Neural progenitor cell (in vitro differentiated cells): ENCODE measurements around the gene LRP6. TPM values are rescaled to one million over a fixed set of nuclear protein-coding genes. Genes with fewer than 3 reads are reported as not detected.
A peak's percentile ranks its signal among the peaks of the same experiment; 100 is the strongest.

Experiments used
- DNase-seq: peaks from one replicate; pipeline ENCODE4 v3.0.0-alpha.2; 2016; ENCODE audit warnings: low spot score
- H2AFZ ChIP-seq: fragments of 200-600 bp; sonication (generic); replicated peaks from 2 replicates; pipeline ENCODE4 v1.6.1; 2016; ENCODE audit warnings: antibody characterized with exemption
- H3F3A ChIP-seq: fragments of 200-600 bp; sonication (generic); 2 replicates; pipeline ENCODE4 v1.6.1; 2016; ENCODE audit warnings: antibody characterized with exemption, low read depth
- H3K27ac ChIP-seq: fragments of 200-600 bp; sonication (generic); 2 replicates; pipeline ENCODE4 v1.5.1; 2016; ENCODE audit warnings: mild to moderate bottlenecking
- H3K27me3 ChIP-seq: fragments of 200-600 bp; sonication (generic); 2 replicates; pipeline ENCODE4 v1.6.1; 2016; ENCODE audit warnings: mild to moderate bottlenecking, moderate library complexity
- H3K36me3 ChIP-seq: fragments of 200-600 bp; sonication (generic); 2 replicates; pipeline ENCODE4 v1.5.1; 2016
- H3K4me1 ChIP-seq: fragments of 200-600 bp; sonication (generic); 2 replicates; pipeline ENCODE4 v1.6.1; 2016; ENCODE audit warnings: mixed run types
- H3K4me2 ChIP-seq: fragments of 200-600 bp; sonication (generic); 2 replicates; pipeline ENCODE4 v1.6.1; 2016
- H3K4me3 ChIP-seq: fragments of 200-600 bp; sonication (generic); 2 replicates; pipeline ENCODE4 v1.5.1; 2016
- H3K79me2 ChIP-seq: fragments of 200-600 bp; sonication (generic); 2 replicates; pipeline ENCODE4 v1.6.1; 2016; ENCODE audit warnings: low read depth
- H3K9ac ChIP-seq: fragments of 200-600 bp; sonication (generic); 2 replicates; pipeline ENCODE4 v1.6.1; 2016
- H3K9me3 ChIP-seq: fragments of 200-600 bp; sonication (generic); 2 replicates; pipeline ENCODE4 v1.5.1; 2016; ENCODE audit warnings: low read depth
- H4K20me1 ChIP-seq: fragments of 200-600 bp; sonication (generic); 2 replicates; pipeline ENCODE4 v1.6.1; 2016; ENCODE audit warnings: low read depth
- H3K27ac Mint-ChIP-seq: 3 replicates; pipeline ENCODE4 v1.8.0; 2021; ENCODE audit warnings: mixed read lengths
- H3K27me3 Mint-ChIP-seq: 2 replicates; pipeline ENCODE4 v1.8.0; 2022; ENCODE audit warnings: low read depth, mild to moderate bottlenecking, inconsistent platforms, moderate library complexity, mixed read lengths; ENCODE audit not compliant: insufficient read depth
- H3K36me3 Mint-ChIP-seq: 3 replicates; pipeline ENCODE4 v1.8.0; 2021; ENCODE audit warnings: mixed read lengths
- H3K4me1 Mint-ChIP-seq: 3 replicates; pipeline ENCODE4 v1.8.0; 2021; ENCODE audit warnings: mixed read lengths
- H3K4me3 Mint-ChIP-seq: 3 replicates; pipeline ENCODE4 v1.8.0; 2021; ENCODE audit warnings: mild to moderate bottlenecking, moderate library complexity, mixed read lengths
- H3K9me3 Mint-ChIP-seq: 3 replicates; pipeline ENCODE4 v1.8.0; 2020; ENCODE audit warnings: mixed read lengths
- EZH2 ChIP-seq: fragments of 200-600 bp; sonication (generic); IDR thresholded peaks from 2 replicates; pipeline ENCODE4 v1.6.1; 2017; ENCODE audit warnings: antibody characterized with exemption, mild to moderate bottlenecking, moderate library complexity
- EZH2phosphoT487 ChIP-seq: fragments of 200-600 bp; sonication (generic); IDR thresholded peaks from 2 replicates; pipeline ENCODE4 v1.6.1; 2017; ENCODE audit warnings: antibody characterized with exemption
- total RNA-seq: library from RNA; depleted of rRNA; stranded (reverse); fragments of >200 nt; gene quantifications from 2 replicates; pipeline ENCODE4 v1.2.3, GENCODE V29; 2015; ENCODE audit warnings: low replicate concordance
- TF ChIP-seq, protein P1 (sequence below): fragments of 200-600 bp; sonication (generic); IDR thresholded peaks from 2 replicates; pipeline ENCODE4 v1.5.1; 2017; ENCODE audit warnings: antibody characterized with exemption, mild to moderate bottlenecking

The LRP6 gene
- total RNA-seq, 1 donor from 2014 or later: 68.0 TPM

DNA sequence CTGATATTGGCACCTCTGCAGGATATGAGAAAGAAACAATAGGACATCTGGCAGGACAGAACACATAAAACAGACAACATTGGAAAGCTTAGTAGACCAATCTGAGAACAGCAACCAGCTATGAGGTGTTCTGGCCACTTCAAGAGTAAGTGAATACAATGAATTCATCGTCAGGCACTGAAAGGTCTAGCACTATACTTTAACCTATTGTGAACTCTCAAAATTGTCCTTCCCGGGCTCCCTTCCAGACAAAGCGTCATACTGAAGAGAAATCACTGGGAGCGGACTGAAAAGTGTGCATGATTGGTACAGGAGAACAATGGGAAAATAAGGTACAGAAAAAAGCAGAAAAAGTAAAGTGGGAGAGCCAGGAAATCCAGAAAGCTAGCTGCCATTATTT lies 75.8 kb downstream of the LRP6 start:
- TF ChIP-seq, protein P1, sequence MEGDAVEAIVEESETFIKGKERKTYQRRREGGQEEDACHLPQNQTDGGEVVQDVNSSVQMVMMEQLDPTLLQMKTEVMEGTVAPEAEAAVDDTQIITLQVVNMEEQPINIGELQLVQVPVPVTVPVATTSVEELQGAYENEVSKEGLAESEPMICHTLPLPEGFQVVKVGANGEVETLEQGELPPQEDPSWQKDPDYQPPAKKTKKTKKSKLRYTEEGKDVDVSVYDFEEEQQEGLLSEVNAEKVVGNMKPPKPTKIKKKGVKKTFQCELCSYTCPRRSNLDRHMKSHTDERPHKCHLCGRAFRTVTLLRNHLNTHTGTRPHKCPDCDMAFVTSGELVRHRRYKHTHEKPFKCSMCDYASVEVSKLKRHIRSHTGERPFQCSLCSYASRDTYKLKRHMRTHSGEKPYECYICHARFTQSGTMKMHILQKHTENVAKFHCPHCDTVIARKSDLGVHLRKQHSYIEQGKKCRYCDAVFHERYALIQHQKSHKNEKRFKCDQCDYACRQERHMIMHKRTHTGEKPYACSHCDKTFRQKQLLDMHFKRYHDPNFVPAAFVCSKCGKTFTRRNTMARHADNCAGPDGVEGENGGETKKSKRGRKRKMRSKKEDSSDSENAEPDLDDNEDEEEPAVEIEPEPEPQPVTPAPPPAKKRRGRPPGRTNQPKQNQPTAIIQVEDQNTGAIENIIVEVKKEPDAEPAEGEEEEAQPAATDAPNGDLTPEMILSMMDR: no peak
- TF ChIP-seq EZH2: no peak
- no peak for TF ChIP-seq EZH2phosphoT487
- Mint-ChIP-seq H3K4me3 (no peak overlapping the region), H3K36me3 (peaks cover 38% of the 10 kb centered on the region), H3K9me3 (peaks cover 15% of the 10 kb centered on the region), H3K27me3 (peaks cover 2% of the 10 kb centered on the region), H3K4me1 (peaks cover 11% of the 10 kb centered on the region), H3K27ac (no peak overlapping the region)
- H3K36me3 ChIP-seq: no peaks in the 10 kb centered on the region
- no peak overlapping the region for H2AFZ ChIP-seq
- no peak for DNase-seq
- H3K4me1 ChIP-seq: no peaks in the 10 kb centered on the region
- no peaks in the 10 kb centered on the region for H3K27me3 ChIP-seq
- no peak overlapping the region for H3K4me3 ChIP-seq
- no peak overlapping the region for H3K4me2 ChIP-seq
- H3K79me2 ChIP-seq: peaks cover 86% of the 10 kb centered on the region
- H3K27ac ChIP-seq: peak overlapping the region; percentile 1
- no peaks in the 10 kb centered on the region for H3K9me3 ChIP-seq
- H4K20me1 ChIP-seq: peaks cover 63% of the 10 kb centered on the region
- no peak overlapping the region for H3K9ac ChIP-seq
- H3F3A ChIP-seq: no peaks in the 10 kb centered on the region

DNA sequence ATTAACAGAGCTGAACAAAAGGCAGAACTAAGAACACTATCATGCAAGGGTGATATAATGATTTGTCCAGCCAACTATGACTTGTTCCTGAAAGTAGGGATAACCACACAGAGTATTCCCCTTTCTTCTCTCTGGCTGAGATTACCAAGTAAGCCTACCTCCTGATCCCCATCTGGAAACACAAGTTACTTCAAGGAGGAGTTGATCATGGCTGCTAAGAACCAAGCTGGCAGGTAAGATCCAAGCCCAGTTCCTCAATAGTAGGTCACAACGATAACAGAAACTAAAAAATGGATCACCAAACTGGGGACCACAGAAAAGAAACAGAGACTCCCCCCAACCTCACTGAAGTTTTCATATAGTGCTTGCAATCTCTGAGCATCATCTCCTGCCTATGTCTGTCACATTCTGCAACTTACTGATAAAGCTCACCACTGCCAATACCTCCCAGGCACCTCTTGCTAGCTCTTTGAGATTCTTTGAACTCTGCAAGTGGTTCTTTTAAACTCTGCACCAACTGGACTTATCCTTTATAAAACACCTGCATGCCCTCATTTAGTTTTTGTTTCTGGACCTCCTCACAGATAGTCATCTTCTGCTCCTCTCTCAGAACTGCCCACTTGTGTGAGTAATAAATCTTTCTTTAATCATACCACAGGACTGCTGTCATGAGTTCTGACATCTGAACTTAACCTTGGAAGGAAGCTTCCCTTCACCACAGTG lies 76.6 kb downstream of the LRP6 start:
- Histone ChIP-seq H3K36me3 (no peaks in the 10 kb centered on the region), H3K27me3 (no peaks in the 10 kb centered on the region), H3F3A (no peaks in the 10 kb centered on the region), H3K79me2 (peaks cover 93% of the 10 kb centered on the region), H3K27ac (no peak overlapping the region), H3K4me3 (no peak overlapping the region), H4K20me1 (peaks cover 70% of the 10 kb centered on the region), H3K9ac (no peak overlapping the region), H2AFZ (no peak overlapping the region), H3K9me3 (no peaks in the 10 kb centered on the region), H3K4me1 (no peaks in the 10 kb centered on the region), H3K4me2 (no peak overlapping the region)
- no peak overlapping the region for H3K4me3 Mint-ChIP-seq
- no peak for DNase-seq
- no peak overlapping the region for H3K27ac Mint-ChIP-seq
- TF ChIP-seq, protein P1: no peak
- TF ChIP-seq EZH2phosphoT487 (no peak), EZH2 (no peak)
- peaks cover 11% of the 10 kb centered on the region for H3K4me1 Mint-ChIP-seq
- peaks cover 9% of the 10 kb centered on the region for H3K9me3 Mint-ChIP-seq
- peaks cover 34% of the 10 kb centered on the region for H3K36me3 Mint-ChIP-seq
- no peaks in the 10 kb centered on the region for H3K27me3 Mint-ChIP-seq

DNA sequence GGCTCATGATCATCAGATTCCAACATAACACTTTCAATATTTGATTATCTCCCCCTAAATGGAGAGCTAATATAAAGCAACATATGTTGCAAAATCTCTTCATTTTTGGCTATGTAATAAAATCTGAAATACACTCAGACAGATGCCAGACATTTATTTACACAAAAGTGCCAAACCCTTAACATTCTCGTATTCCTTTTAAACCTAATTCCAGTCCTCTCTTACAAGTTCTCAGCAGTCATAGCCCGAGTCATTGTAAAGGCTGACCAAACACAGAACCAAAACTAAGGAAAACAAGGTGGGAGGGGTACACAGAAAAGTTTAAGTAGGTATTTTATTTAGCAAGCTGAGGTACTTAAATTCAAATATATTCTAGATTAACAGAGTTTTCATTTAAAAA lies 81.4 kb downstream of the LRP6 start:
- Mint-ChIP-seq H3K27ac (no peak overlapping the region), H3K9me3 (no peaks in the 10 kb centered on the region), H3K27me3 (no peaks in the 10 kb centered on the region), H3K4me1 (peaks cover 21% of the 10 kb centered on the region), H3K4me3 (no peak overlapping the region), H3K36me3 (peaks cover 29% of the 10 kb centered on the region)
- no peak for DNase-seq
- H3K27me3 ChIP-seq: no peaks in the 10 kb centered on the region
- no peak overlapping the region for H3K4me2 ChIP-seq
- no peak overlapping the region for H3K4me3 ChIP-seq
- peaks cover 89% of the 10 kb centered on the region for H3K79me2 ChIP-seq
- TF ChIP-seq EZH2 (no peak), EZH2phosphoT487 (no peak)
- TF ChIP-seq, protein P1: no peak
- no peak overlapping the region for H3K9ac ChIP-seq
- peaks cover 66% of the 10 kb centered on the region for H4K20me1 ChIP-seq
- peaks cover 22% of the 10 kb centered on the region for H3K4me1 ChIP-seq
- H3K9me3 ChIP-seq: no peaks in the 10 kb centered on the region
- no peak overlapping the region for H2AFZ ChIP-seq
- no peak overlapping the region for H3K27ac ChIP-seq
- no peaks in the 10 kb centered on the region for H3F3A ChIP-seq
- peaks cover 8% of the 10 kb centered on the region for H3K36me3 ChIP-seq
